ENCODE measurements around the gene E2F7. TPM values are rescaled to one million over a fixed set of nuclear protein-coding genes. Genes with fewer than 3 reads are reported as not detected.

The E2F7 gene
- total and polyA plus RNA-seq, 2 of the 8 experiments (the other 6 are each of a cell fraction or from before 2014, with no cell fraction given) = 8.8 to 18.5 TPM

- H3K27ac ChIP-seq (ENCODE audit: low read depth, low read length) = no peak overlapping the region
- H3K36me3 ChIP-seq (ENCODE audit: control insufficient read depth in 2 of 4, insufficient read depth in 4 of 4, low read length in 3 of 4) = no peaks in the 10 kb centered on the region
- H3K9ac ChIP-seq (replicated peaks in 1 of 4; ENCODE audit: extremely low read depth in 1 of 4, low read depth in 3 of 4, low read length in 3 of 4) = no peak overlapping the region
- H2AK5ac ChIP-seq (ENCODE audit: low read depth, low read length) = no peak overlapping the region
- no peaks in the 10 kb centered on the region for H3K9me3 ChIP-seq (ENCODE audit: insufficient read depth in 2 of 2, low read depth in 1 of 2, low read length in 1 of 2)
- H4K5ac ChIP-seq (ENCODE audit: insufficient read length, low read depth, low read length) = no peak overlapping the region
- H3K56ac ChIP-seq (replicated peaks; ENCODE audit: insufficient read length, low read depth, low read length) = no peak overlapping the region
- H3K79me1 ChIP-seq (ENCODE audit: low read depth, low read length) = no peaks in the 10 kb centered on the region
- no peak overlapping the region for H3K18ac ChIP-seq (ENCODE audit: extremely low read depth, low read length)
- FAIRE-seq = peak; percentile 92
- no peaks in the 10 kb centered on the region for H4K20me1 ChIP-seq (replicated peaks in 1 of 2; ENCODE audit: control insufficient read depth in 1 of 2, insufficient read depth in 2 of 2, low read length in 2 of 2)
- H2BK15ac ChIP-seq (ENCODE audit: low read length) = no peak overlapping the region
- 31% methylated on average over 9 of the region's 9 CpGs; no CpG with 5 or more reads in 1 of the 2 experiments for WGBS, 2 experiments (ENCODE audit: extremely low coverage in 1 of 2, insufficient coverage in 1 of 2, insufficient read length in 1 of 2, insufficient replicate concordance in 2 of 2, low coverage in 1 of 2, low lambda C conversion rate in 2 of 2, missing lambda C conversion rate in 1 of 2)
- no peaks in the 10 kb centered on the region for H3K27me3 ChIP-seq (replicated peaks in 1 of 4; ENCODE audit: control insufficient read depth in 3 of 4, extremely low read depth in 1 of 4, insufficient read depth in 3 of 4, low read length in 3 of 4)
- no peak overlapping the region for H3K23ac ChIP-seq (ENCODE audit: insufficient read length)
- H4K91ac ChIP-seq (replicated peaks; ENCODE audit: insufficient read length, low read length) = no peak overlapping the region
- H3K23me2 ChIP-seq (ENCODE audit: low read depth, low read length) = no peaks in the 10 kb centered on the region
- TF ChIP-seq CHD1 (IDR thresholded peaks at IDR 0.05; ENCODE audit: low read depth, low read length) (no peak), CTCF (IDR thresholded peaks at IDR 0.05; ENCODE audit: control extremely low read depth in 1 of 3, insufficient read depth in 1 of 3, low read depth in 1 of 3, low read length in 3 of 3) (peak; percentile 84 to 91 (median 90)), RAD21 (IDR thresholded peaks at IDR 0.05 in 1 of 2, conservative IDR thresholded peaks at IDR 0.05 in 1 of 2; ENCODE audit: low read depth in 2 of 2, low read length in 2 of 2) (peak; percentile 94 to 95)
- H2BK12ac ChIP-seq (ENCODE audit: low read depth, low read length) = no peak overlapping the region
- ChIA-PET CTCF (ENCODE audit: partially characterized antibody) (interaction anchor here (0.6 to 4.2 kb wide), 72 partner anchors 9 to 712 kb away, joined by 3 to 47 read pairs (median 5); no protein-coding TSS in a partner anchor), POLR2A (ENCODE audit: partially characterized antibody) (interaction anchor here (0.9 to 1.6 kb wide), 3 partner anchors 58 to 133 kb away, joined by 3 read pairs; partner anchors contain the start of gene CSRP2)
- H2BK120ac ChIP-seq (replicated peaks; ENCODE audit: low read depth, low read length) = no peak overlapping the region
- H2BK20ac ChIP-seq (ENCODE audit: low read length) = no peak overlapping the region
- no peak overlapping the region for H3K4me2 ChIP-seq (ENCODE audit: insufficient read depth in 1 of 2, low read depth in 2 of 2, low read length in 2 of 2)
- H3K4ac ChIP-seq (replicated peaks; ENCODE audit: insufficient read length, low read depth, low read length) = no peak overlapping the region
- no peak overlapping the region for H3K14ac ChIP-seq (ENCODE audit: insufficient read length)
- peak; percentile 34 to 85 for DNase-seq (ENCODE audit: low read depth in 1 of 2, low spot score in 2 of 2)
- H2AFZ ChIP-seq (ENCODE audit: low read length) = 0 out of 2 replicates have a peak overlapping the region, but pooled peaks have one; percentile 30
- H3K4me3 ChIP-seq (ENCODE audit: extremely low read depth in 1 of 4, insufficient read depth in 2 of 4, low read depth in 3 of 4, low read length in 4 of 4) = no peak overlapping the region
- no peak overlapping the region for H2BK5ac ChIP-seq (ENCODE audit: low read depth, low read length)
- no peak overlapping the region for H4K8ac ChIP-seq (ENCODE audit: extremely low read depth, insufficient read depth, low read length)
- H3K4me1 ChIP-seq (replicated peaks in 1 of 4; ENCODE audit: control insufficient read depth in 3 of 4, insufficient read depth in 4 of 4, low read length in 3 of 4) = no peaks in the 10 kb centered on the region
- no peaks in the 10 kb centered on the region for H3K79me2 ChIP-seq (ENCODE audit: control insufficient read depth in 1 of 2, insufficient read depth in 2 of 2, low read length in 2 of 2)
These were observed 54.4 kb downstream of the E2F7 start for GRCh38 chr12:77010691-77011548.

All from H1 (cell line).